SU-DHL-6 (cell line): ENCODE results near the gene NUTF2.

Experiments used
- EZH2phosphoT487 ChIP-seq: fragments of 200-600 bp; sonication (generic), shearing (Covaris generic); conservative IDR thresholded peaks from 2 replicates; pipeline ENCODE4 v1.6.1; 2018; ENCODE audit warnings: mild to moderate bottlenecking, antibody characterized with exemption, low read length, moderate library complexity, mixed read lengths
- TF ChIP-seq, protein P1 (sequence below): fragments of 200-600 bp; sonication (generic); IDR thresholded peaks from one replicate; pipeline ENCODE4 v1.5.1; 2017; ENCODE audit warnings: antibody characterized with exemption, mild to moderate bottlenecking, low read length, moderate library complexity; ENCODE audit not compliant: insufficient read depth, poor library complexity, severe bottlenecking

DNA sequence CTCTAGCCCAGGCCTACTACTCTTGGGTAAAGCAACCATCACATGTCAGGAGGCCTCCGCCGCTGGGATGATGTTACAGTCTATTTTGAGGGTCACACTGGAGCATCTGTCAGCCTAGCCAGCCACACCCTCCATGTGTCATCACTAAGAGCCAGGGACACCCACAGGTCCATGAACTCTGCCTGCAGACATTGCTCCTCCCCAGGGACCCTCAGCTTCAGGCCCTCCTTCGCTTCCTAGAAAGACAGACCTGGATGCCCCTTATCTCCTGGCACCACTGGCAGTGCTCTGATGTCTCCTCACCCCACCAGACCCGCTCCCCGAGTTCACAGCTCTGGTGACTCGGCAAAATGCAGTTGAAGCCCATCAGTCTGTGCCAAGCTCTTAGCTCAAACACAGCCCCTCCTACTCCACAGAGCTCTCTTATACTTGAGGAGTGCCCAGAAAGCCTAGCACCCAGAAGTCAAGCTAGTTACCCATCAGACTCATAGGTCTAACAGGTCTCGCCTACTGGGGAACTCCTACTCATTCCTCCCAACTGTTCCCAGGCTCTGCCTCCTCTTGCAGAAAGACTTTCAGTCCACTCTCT is 46.3 kb upstream of the NUTF2 start:
- TF ChIP-seq, protein P1, sequence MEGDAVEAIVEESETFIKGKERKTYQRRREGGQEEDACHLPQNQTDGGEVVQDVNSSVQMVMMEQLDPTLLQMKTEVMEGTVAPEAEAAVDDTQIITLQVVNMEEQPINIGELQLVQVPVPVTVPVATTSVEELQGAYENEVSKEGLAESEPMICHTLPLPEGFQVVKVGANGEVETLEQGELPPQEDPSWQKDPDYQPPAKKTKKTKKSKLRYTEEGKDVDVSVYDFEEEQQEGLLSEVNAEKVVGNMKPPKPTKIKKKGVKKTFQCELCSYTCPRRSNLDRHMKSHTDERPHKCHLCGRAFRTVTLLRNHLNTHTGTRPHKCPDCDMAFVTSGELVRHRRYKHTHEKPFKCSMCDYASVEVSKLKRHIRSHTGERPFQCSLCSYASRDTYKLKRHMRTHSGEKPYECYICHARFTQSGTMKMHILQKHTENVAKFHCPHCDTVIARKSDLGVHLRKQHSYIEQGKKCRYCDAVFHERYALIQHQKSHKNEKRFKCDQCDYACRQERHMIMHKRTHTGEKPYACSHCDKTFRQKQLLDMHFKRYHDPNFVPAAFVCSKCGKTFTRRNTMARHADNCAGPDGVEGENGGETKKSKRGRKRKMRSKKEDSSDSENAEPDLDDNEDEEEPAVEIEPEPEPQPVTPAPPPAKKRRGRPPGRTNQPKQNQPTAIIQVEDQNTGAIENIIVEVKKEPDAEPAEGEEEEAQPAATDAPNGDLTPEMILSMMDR: no peak
- TF ChIP-seq EZH2phosphoT487: no peak
